ENCODE measurements around the gene ADGRE2. TPM values are rescaled to one million over a fixed set of nuclear protein-coding genes. Genes with fewer than 3 reads are reported as not detected.

The ADGRE2 gene
- total RNA-seq, 1 donor from 2014 or later: 0.13 TPM

- no peak for DNase-seq (ENCODE audit: low read depth in 2 of 2)
Observed at GRCh38 chr19:14746886-14747285, 31.5 kb downstream of the ADGRE2 start.

- no peak for DNase-seq (ENCODE audit: low read depth in 2 of 2)
Observed at GRCh38 chr19:14735915-14736314, 42.4 kb downstream of the ADGRE2 start.

- no peak for DNase-seq (ENCODE audit: low read depth in 2 of 2)
Observed at GRCh38 chr19:14733574-14733973, 44.8 kb downstream of the ADGRE2 start.

- no peak for DNase-seq (ENCODE audit: low read depth in 2 of 2)
Observed at GRCh38 chr19:14732510-14732909, 45.9 kb downstream of the ADGRE2 start.

GRCh38 chr19:14731200-14731599, 47.2 kb downstream of the ADGRE2 start:
- no peak for DNase-seq (ENCODE audit: low read depth in 2 of 2)

GRCh38 chr19:14728595-14728994, 49.8 kb downstream of the ADGRE2 start:
- DNase-seq (ENCODE audit: low read depth in 2 of 2): no peak

GRCh38 chr19:14722127-14722526, 56.2 kb downstream of the ADGRE2 start:
- DNase-seq (ENCODE audit: low read depth in 2 of 2): no peak

- no peak for DNase-seq (ENCODE audit: low read depth in 2 of 2)
Observed at GRCh38 chr19:14719162-14719561, 59.2 kb downstream of the ADGRE2 start.

- DNase-seq (ENCODE audit: low read depth in 2 of 2): no peak
Observed at GRCh38 chr19:14718522-14719116, 59.7 kb downstream of the ADGRE2 start.

- no peak for DNase-seq (ENCODE audit: low read depth in 2 of 2)
Observed at GRCh38 chr19:14715841-14716240, 62.5 kb downstream of the ADGRE2 start.

- DNase-seq (ENCODE audit: low read depth in 2 of 2): no peak
Observed at GRCh38 chr19:14704450-14704849, 73.9 kb downstream of the ADGRE2 start.

- no peak for DNase-seq (ENCODE audit: low read depth in 2 of 2)
Observed at GRCh38 chr19:14703833-14704232, 74.5 kb downstream of the ADGRE2 start.

- DNase-seq (ENCODE audit: low read depth in 2 of 2): no peak
Observed at GRCh38 chr19:14700711-14701375, 77.5 kb downstream of the ADGRE2 start.

- DNase-seq (ENCODE audit: low read depth in 2 of 2): peak in 1 of 2 donors; percentile 49
Observed at GRCh38 chr19:14699641-14700040, 78.7 kb downstream of the ADGRE2 start.

GRCh38 chr19:14695471-14695870, 82.9 kb downstream of the ADGRE2 start:
- DNase-seq (ENCODE audit: low read depth in 2 of 2): no peak

- DNase-seq (ENCODE audit: low read depth in 2 of 2): no peak
Observed at GRCh38 chr19:14694641-14695266, 83.6 kb downstream of the ADGRE2 start.

GRCh38 chr19:14689598-14690503, 88.5 kb downstream of the ADGRE2 start, which contains the start of gene ZNF333:
TSS of gene ZNF333 (plus strand) at chr19:14690048. CDS start at chr19:14693492, 3,444 bp downstream.
- peak; percentile 76 to 92 for DNase-seq (ENCODE audit: low read depth in 2 of 2)

- peak in 1 of 2 donors; percentile 39 for DNase-seq (ENCODE audit: low read depth in 2 of 2)
Observed at GRCh38 chr19:14686411-14686810, 91.9 kb downstream of the ADGRE2 start.

GRCh38 chr19:14683439-14683838, 94.9 kb downstream of the ADGRE2 start:
- DNase-seq (ENCODE audit: low read depth in 2 of 2): no peak
